ENCODE data around the gene SOD2. TPM values are rescaled to one million over a fixed set of nuclear protein-coding genes. Genes with fewer than 3 reads are reported as not detected.
"Not testable (repeated sequence)": the region's sequence is repeated elsewhere in the genome, so short reads cannot be mapped to it uniquely, and the experiment has no call there.

Gene SOD2
- total RNA-seq = 100 to 1,000 TPM; 159 to 173 (median 167) TPM

- no peaks in the 10 kb centered on the region for H3K27me3 ChIP-seq
- TF ChIP-seq, protein P1, sequence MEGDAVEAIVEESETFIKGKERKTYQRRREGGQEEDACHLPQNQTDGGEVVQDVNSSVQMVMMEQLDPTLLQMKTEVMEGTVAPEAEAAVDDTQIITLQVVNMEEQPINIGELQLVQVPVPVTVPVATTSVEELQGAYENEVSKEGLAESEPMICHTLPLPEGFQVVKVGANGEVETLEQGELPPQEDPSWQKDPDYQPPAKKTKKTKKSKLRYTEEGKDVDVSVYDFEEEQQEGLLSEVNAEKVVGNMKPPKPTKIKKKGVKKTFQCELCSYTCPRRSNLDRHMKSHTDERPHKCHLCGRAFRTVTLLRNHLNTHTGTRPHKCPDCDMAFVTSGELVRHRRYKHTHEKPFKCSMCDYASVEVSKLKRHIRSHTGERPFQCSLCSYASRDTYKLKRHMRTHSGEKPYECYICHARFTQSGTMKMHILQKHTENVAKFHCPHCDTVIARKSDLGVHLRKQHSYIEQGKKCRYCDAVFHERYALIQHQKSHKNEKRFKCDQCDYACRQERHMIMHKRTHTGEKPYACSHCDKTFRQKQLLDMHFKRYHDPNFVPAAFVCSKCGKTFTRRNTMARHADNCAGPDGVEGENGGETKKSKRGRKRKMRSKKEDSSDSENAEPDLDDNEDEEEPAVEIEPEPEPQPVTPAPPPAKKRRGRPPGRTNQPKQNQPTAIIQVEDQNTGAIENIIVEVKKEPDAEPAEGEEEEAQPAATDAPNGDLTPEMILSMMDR (IDR thresholded peaks at IDR 0.05) = no peak
- TF ChIP-seq POLR2A (IDR thresholded peaks at IDR 0.05) (peak; percentile 85 to 86), POLR2AphosphoS5 (IDR thresholded peaks at IDR 0.05) (peak; percentile 51 to 78 (median 78))
- peak within 1 kb of the TSS; percentile 97 for H3K27ac ChIP-seq
- H3K36me3 ChIP-seq = peaks cover under 1% of the 10 kb centered on the region
- peak; percentile 90 to 93 for DNase-seq (ENCODE audit: low spot score in 2 of 2)
- peaks cover 52% of the 10 kb centered on the region for H3K4me1 ChIP-seq
- H3K9me3 ChIP-seq = no peaks in the 10 kb centered on the region
- peak within 1 kb of the TSS; percentile 97 for H3K4me3 ChIP-seq
- WGBS = 0% methylated on average over 4 of the region's 74 CpGs
Measured at GRCh38 chr6:159693128-159693893, at the start of gene SOD2. SOD2 (minus strand) TSS chr6:159693241; CDS start chr6:159693167, 74 bp downstream.

DNA sequence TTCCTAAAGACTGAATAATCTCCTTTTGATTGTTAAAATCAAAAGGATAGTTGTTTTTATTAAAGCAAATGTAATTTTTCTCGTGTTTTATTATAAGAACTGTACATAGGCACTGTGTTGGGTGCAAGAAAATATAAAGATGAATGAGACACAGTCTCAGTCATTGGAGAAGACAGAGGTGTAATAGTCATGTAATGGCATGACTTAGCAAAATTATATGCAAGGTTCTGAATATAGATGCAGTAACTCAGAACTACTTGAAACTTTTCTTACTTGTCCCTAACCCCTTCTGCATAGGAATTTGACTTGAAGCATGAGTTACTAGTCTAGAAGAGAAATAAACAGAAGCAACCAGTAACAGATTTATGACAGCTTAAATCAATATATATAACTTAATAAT, 49.1 kb upstream of the SOD2 start:
- H3K4me3 ChIP-seq = no peak overlapping the region
- H3K27ac ChIP-seq = no peak overlapping the region
- peaks cover 73% of the 10 kb centered on the region for H3K36me3 ChIP-seq
- TF ChIP-seq, protein P1 (IDR thresholded peaks at IDR 0.05) = no peak
- no peak for TF ChIP-seq POLR2A (IDR thresholded peaks at IDR 0.05)
- no peak for TF ChIP-seq EP300 (IDR thresholded peaks at IDR 0.05)
- no peak for TF ChIP-seq POLR2AphosphoS5 (IDR thresholded peaks at IDR 0.05)
- peaks cover 4% of the 10 kb centered on the region for H3K4me1 ChIP-seq
- WGBS = 94% methylated on average over 1 of the region's 1 CpG
- no peaks in the 10 kb centered on the region for H3K9me3 ChIP-seq
- DNase-seq (ENCODE audit: low spot score in 2 of 2) = no peak
- no peaks in the 10 kb centered on the region for H3K27me3 ChIP-seq

- Histone ChIP-seq H3K36me3 (peaks cover 45% of the 10 kb centered on the region), H3K9me3 (no peaks in the 10 kb centered on the region), H3K4me1 (peaks cover 20% of the 10 kb centered on the region), H3K27ac (no peak overlapping the region), H3K27me3 (no peaks in the 10 kb centered on the region), H3K4me3 (no peak overlapping the region)
- 69% methylated on average over 3 of the region's 3 CpGs for WGBS
- TF ChIP-seq EP300 (IDR thresholded peaks at IDR 0.05) (no peak), POLR2A (IDR thresholded peaks at IDR 0.05) (no peak), POLR2AphosphoS5 (IDR thresholded peaks at IDR 0.05) (no peak)
- TF ChIP-seq, protein P1 (IDR thresholded peaks at IDR 0.05) = no peak
- no peak for DNase-seq (ENCODE audit: low spot score in 2 of 2)
Measured at GRCh38 chr6:159739341-159739740, 46.3 kb upstream of the SOD2 start.

DNA sequence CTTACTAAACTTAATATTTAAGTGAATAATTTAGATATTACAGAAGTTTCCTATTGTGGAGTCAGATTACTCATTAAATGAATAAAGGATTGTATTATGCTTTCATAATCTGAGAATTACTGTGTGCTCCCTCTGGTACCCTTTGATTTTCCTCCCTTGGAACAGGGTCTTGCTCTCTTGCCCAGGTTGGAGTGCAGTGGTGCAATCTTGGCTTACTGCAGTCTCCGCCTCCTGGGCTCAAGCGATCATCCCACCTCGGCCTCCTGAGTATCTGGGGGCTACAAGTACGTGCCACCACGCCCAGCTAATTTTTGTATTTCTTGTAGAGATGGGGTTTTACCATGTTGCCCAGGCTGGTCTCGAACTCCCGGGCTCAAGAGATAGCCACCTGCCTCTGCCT, 43.9 kb upstream of the SOD2 start:
- H3K27ac ChIP-seq = no peak overlapping the region
- no peak for DNase-seq (ENCODE audit: low spot score in 2 of 2)
- WGBS = 90% methylated on average over 7 of the region's 7 CpGs
- H3K4me3 ChIP-seq = no peak overlapping the region
- no peak for TF ChIP-seq POLR2A (IDR thresholded peaks at IDR 0.05)
- no peak for TF ChIP-seq EP300 (IDR thresholded peaks at IDR 0.05)
- TF ChIP-seq POLR2AphosphoS5 (IDR thresholded peaks at IDR 0.05) = no peak
- TF ChIP-seq, protein P1 (IDR thresholded peaks at IDR 0.05) = no peak
- peaks cover 21% of the 10 kb centered on the region for H3K36me3 ChIP-seq
- H3K27me3 ChIP-seq = no peaks in the 10 kb centered on the region
- H3K4me1 ChIP-seq = peaks cover 29% of the 10 kb centered on the region
- no peaks in the 10 kb centered on the region for H3K9me3 ChIP-seq

DNA sequence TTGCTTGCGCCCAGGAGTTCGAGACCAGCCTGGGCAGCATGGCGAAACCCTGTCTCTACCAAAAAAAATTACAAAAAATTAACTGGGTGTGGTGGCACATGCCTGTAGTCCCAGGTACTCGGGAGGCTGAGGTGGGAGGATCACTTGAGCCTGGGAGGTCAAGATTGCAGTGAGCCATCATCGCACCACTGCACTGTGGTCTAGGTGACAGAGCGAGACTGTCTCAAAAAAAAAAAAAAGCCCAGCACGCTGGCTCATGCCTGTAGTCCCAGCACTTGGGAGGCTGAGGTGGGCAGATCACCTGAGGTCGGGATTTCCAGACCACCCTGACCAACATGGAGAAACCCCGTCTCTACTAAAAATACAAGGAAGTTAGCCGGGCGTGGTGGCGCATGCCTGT, 40.4 kb upstream of the SOD2 start:
- H3K9me3 ChIP-seq; H3K27ac ChIP-seq; DNase-seq (ENCODE audit: low spot score in 2 of 2); H3K27me3 ChIP-seq; H3K4me3 ChIP-seq; H3K36me3 ChIP-seq: not testable (repeated sequence)
- WGBS = 96% methylated on average over 12 of the region's 12 CpGs
- peaks cover 52% of the 10 kb centered on the region for H3K4me1 ChIP-seq

DNA sequence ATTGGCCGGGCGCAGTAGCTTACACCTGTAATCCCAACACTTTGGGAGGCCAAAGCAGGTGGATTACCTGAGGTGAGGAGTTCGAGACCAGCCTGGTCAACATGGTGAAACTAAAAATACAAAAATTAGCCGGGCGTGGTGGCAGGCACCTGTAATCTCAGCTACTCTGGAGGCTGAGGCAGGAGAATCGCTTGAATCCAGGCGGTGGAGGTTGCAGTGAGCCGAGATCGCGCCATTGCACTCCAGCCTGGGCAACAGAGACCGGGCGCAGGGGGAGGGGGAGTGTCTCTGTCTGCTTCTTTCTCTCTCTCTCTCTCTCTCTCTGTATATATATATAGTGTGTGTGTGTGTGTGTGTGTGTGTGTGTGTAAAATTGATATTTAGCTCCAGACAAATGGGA, 39.5 kb upstream of the SOD2 start:
- WGBS = 96% methylated on average over 12 of the region's 12 CpGs
- not testable (repeated sequence) for H3K9me3 ChIP-seq; H3K36me3 ChIP-seq; DNase-seq (ENCODE audit: low spot score in 2 of 2); H3K27me3 ChIP-seq; H3K4me3 ChIP-seq; H3K27ac ChIP-seq
- H3K4me1 ChIP-seq = peaks cover 52% of the 10 kb centered on the region
